ENCODE data around the gene FAH.

Gene FAH

GRCh38 chr15:80176443-80176842 is 23.6 kb downstream of the FAH start:
- TF ChIP-seq, protein P1, sequence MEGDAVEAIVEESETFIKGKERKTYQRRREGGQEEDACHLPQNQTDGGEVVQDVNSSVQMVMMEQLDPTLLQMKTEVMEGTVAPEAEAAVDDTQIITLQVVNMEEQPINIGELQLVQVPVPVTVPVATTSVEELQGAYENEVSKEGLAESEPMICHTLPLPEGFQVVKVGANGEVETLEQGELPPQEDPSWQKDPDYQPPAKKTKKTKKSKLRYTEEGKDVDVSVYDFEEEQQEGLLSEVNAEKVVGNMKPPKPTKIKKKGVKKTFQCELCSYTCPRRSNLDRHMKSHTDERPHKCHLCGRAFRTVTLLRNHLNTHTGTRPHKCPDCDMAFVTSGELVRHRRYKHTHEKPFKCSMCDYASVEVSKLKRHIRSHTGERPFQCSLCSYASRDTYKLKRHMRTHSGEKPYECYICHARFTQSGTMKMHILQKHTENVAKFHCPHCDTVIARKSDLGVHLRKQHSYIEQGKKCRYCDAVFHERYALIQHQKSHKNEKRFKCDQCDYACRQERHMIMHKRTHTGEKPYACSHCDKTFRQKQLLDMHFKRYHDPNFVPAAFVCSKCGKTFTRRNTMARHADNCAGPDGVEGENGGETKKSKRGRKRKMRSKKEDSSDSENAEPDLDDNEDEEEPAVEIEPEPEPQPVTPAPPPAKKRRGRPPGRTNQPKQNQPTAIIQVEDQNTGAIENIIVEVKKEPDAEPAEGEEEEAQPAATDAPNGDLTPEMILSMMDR (IDR thresholded peaks at IDR 0.05; ENCODE audit: low read depth, low read length): no peak
- no peak for TF ChIP-seq MYC (IDR thresholded peaks at IDR 0.05; ENCODE audit: low read depth, low read length)
- no peak for TF ChIP-seq POLR2A (IDR thresholded peaks at IDR 0.05; ENCODE audit: extremely low read depth, insufficient read length)
- no peak for TF ChIP-seq MAX (IDR thresholded peaks at IDR 0.05; ENCODE audit: low read depth, low read length)
- no peak for DNase-seq (ENCODE audit: low read depth)

GRCh38 chr15:80177156-80177555 is 24.4 kb downstream of the FAH start:
- peak; percentile 61 for DNase-seq (ENCODE audit: low read depth)
- TF ChIP-seq POLR2A (IDR thresholded peaks at IDR 0.05; ENCODE audit: extremely low read depth, insufficient read length): no peak
- TF ChIP-seq MYC (IDR thresholded peaks at IDR 0.05; ENCODE audit: low read depth, low read length): peak; percentile 44; the same call in 1 of the 2 replicates
- H3K4me3 ChIP-seq (ENCODE audit: low read depth, low read length): no peak overlapping the region

More at GRCh38 chr15:80176443-80176842, 23.6 kb downstream of the FAH start:
- no peak overlapping the region for H3K4me3 ChIP-seq (ENCODE audit: low read depth, low read length)

- DNase-seq (ENCODE audit: low read depth): no peak
- TF ChIP-seq POLR2A (IDR thresholded peaks at IDR 0.05; ENCODE audit: extremely low read depth, insufficient read length): no peak
- no peak for TF ChIP-seq MAX (IDR thresholded peaks at IDR 0.05; ENCODE audit: low read depth, low read length)
- TF ChIP-seq, protein P1 (IDR thresholded peaks at IDR 0.05; ENCODE audit: low read depth, low read length): no peak
- TF ChIP-seq MYC (IDR thresholded peaks at IDR 0.05; ENCODE audit: low read depth, low read length): no peak
- H3K4me3 ChIP-seq (ENCODE audit: low read depth, low read length): no peak overlapping the region
These were observed 26.4 kb downstream of the FAH start for GRCh38 chr15:80179025-80179759.

DNA sequence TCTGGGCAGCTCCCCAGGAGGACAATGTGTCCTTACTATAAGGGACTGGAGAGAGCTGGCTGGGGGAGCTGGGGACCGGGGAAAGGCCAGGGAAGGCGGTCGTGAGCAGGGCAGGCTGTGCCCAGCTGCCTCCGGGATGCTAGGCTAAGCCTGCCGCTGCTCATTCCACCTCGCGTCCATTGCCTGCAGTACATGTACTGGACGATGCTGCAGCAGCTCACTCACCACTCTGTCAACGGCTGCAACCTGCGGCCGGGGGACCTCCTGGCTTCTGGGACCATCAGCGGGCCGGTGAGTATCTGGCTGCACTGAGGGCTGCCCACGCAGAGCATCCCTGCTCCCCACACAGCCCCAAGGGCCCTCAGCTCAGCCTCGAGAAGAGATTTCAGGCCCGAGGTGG is 27.1 kb downstream of the FAH start:
- no peak for DNase-seq (ENCODE audit: low read depth)
- H3K4me3 ChIP-seq (ENCODE audit: low read depth, low read length): no peak overlapping the region
- TF ChIP-seq MAX (IDR thresholded peaks at IDR 0.05; ENCODE audit: low read depth, low read length) (no peak), MYC (IDR thresholded peaks at IDR 0.05; ENCODE audit: low read depth, low read length) (no peak), POLR2A (IDR thresholded peaks at IDR 0.05; ENCODE audit: extremely low read depth, insufficient read length) (no peak)
- TF ChIP-seq, protein P1 (IDR thresholded peaks at IDR 0.05; ENCODE audit: low read depth, low read length): no peak

GRCh38 chr15:80180468-80180867 is 27.7 kb downstream of the FAH start:
- no peak overlapping the region for H3K4me3 ChIP-seq (ENCODE audit: low read depth, low read length)
- DNase-seq (ENCODE audit: low read depth): no peak
- TF ChIP-seq POLR2A (IDR thresholded peaks at IDR 0.05; ENCODE audit: extremely low read depth, insufficient read length) (no peak), MYC (IDR thresholded peaks at IDR 0.05; ENCODE audit: low read depth, low read length) (no peak), MAX (IDR thresholded peaks at IDR 0.05; ENCODE audit: low read depth, low read length) (no peak)
- TF ChIP-seq, protein P1 (IDR thresholded peaks at IDR 0.05; ENCODE audit: low read depth, low read length): no peak

DNA sequence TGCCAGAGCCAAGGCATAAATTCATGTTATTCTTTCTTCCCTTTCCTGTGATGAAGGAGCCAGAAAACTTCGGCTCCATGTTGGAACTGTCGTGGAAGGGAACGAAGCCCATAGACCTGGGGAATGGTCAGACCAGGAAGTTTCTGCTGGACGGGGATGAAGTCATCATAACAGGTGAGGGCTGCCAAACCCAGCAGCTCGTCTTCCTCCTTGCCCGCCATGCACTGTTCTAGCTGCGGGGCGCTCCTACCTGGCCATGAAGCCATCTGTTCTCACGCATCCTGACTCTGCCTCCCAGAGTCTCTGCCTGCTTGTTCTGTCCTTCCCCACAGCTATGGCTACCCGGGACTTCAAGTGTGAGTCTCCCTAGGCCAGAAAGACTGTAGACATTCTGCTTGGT is 28.2 kb downstream of the FAH start:
- no peak overlapping the region for H3K4me3 ChIP-seq (ENCODE audit: low read depth, low read length)
- no peak for DNase-seq (ENCODE audit: low read depth)
- TF ChIP-seq POLR2A (IDR thresholded peaks at IDR 0.05; ENCODE audit: extremely low read depth, insufficient read length) (no peak), MAX (IDR thresholded peaks at IDR 0.05; ENCODE audit: low read depth, low read length) (no peak), MYC (IDR thresholded peaks at IDR 0.05; ENCODE audit: low read depth, low read length) (no peak)
- TF ChIP-seq, protein P1 (IDR thresholded peaks at IDR 0.05; ENCODE audit: low read depth, low read length): no peak
